ENCODE measurements around the gene TEKT4.
"Not testable (repeated sequence)": the region's sequence is repeated elsewhere in the genome, so short reads cannot be mapped to it uniquely, and the experiment has no call there.

DNA sequence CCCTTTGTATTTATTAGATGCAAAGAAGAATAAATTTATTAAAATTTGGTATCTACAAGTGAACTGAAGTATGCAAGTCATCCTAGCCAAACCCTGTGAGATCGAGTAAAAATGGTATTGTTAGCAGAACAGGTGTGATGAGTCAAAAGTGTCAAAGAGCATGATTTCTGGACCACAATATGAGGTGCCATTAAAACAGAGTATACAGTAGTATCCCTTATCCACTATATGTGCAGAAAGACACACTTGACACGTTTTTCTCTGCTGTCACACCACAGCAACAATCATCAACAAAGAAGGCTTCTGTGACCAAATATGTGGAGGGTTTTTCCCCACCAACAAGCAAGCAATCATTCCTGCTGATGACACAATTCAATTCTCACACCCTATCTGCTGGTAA, 32.0 kb upstream of the TEKT4 start:
- not testable (repeated sequence) for TF ChIP-seq ZNF274 (IDR thresholded peaks at IDR 0.05; ENCODE audit: low read depth, low read length); SUZ12 (IDR thresholded peaks at IDR 0.05; ENCODE audit: extremely low read depth, insufficient read depth, insufficient read length); YY1 (IDR thresholded peaks at IDR 0.05; ENCODE audit: insufficient read depth, insufficient read length)
